HG02852 (cell line): ENCODE results near the gene GOLPH3L.
"Not testable (repeated sequence)": the region's sequence is repeated elsewhere in the genome, so short reads cannot be mapped to it uniquely, and the experiment has no call there.

Source experiments
- ATAC-seq: cut with Tn5 transposase; IDR thresholded peaks from one replicate; pipeline ENCODE4 v1.9.1; 2021; ENCODE audit warnings: mild to moderate bottlenecking, moderate library complexity; ENCODE audit not compliant: unreplicated experiment

GOLPH3L gene

DNA sequence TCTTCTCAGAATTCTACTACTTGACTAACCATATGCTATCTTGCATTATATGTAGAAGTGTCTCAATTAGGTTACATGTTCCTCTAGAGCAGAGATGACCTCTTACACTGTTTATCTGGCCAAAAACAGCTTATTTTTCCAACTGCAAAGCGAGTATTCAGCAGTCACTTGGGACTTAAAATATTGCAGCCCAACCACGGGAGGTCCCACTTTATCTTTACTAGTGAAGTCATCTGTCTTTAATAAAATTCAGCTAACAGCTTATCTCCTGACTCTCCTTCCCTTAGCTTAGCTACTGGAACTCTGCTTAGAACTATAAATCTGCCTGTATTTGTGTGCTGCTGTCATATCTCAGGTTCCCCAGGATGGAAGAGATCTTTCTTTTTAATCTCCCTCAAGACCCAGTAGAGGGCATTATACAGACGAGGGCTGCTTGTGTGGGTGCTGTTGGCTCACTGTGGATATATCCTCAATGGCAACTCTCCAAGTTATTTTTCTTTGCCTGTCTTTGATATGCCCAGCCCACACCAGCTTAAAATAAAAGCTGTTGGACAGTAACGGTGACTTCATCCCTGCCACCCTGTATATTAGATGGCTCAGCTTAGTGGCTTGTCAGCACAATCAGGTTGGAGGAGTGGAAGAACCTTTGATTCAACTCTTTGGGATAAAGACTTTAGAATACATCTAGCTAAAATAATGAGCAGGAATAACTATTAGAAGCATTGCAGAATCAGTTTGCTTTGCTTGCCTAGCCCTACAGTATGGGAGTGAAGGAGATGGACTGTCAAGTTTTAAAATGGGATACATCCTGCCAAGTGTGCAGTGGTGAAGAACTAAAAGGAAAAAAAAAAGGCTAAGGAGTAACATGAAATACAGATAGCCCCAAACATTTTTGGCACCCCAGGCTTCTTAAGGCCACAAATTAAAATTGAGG is 77.1 kb downstream of the GOLPH3L start:
- no peak for ATAC-seq

DNA sequence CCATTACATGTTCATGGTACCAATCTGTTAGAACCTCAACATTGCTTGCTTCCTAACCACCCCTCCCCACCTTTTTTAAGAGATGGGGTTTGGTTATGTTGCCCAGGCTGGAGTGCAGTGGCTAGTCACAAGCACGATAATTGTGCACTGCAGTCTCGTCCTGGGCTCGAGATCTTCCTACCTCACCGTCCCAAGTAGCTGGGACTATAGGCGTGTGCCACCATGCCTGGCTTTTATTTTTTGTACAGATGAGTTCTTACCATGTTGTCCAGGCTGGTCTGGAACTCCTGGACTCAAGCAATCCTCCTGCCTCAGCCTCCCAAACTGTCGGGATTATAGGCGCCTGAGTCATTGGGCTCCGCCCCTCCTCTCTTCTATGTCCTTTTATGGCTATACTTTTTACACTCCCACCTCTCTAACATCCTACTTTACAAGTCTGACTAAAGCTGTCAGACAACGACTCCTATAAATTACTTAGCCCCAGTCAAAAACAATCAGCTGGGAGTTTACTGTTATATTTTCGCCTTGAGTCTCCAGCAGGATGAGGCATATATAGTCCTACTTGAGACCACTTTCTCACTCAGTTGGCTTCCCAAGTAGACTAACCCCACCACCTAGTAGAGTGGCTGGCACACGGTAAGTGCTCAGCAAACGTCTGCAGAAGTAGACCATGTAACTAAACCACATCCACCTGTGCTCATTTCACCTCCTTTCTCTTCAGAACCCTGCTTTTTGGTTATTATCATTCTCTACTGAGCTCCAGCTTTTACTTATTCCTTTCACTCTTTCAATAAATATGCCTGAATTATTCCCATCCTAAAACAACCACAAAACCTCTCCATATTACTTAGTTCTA is 81.4 kb downstream of the GOLPH3L start:
- ATAC-seq = no peak

DNA sequence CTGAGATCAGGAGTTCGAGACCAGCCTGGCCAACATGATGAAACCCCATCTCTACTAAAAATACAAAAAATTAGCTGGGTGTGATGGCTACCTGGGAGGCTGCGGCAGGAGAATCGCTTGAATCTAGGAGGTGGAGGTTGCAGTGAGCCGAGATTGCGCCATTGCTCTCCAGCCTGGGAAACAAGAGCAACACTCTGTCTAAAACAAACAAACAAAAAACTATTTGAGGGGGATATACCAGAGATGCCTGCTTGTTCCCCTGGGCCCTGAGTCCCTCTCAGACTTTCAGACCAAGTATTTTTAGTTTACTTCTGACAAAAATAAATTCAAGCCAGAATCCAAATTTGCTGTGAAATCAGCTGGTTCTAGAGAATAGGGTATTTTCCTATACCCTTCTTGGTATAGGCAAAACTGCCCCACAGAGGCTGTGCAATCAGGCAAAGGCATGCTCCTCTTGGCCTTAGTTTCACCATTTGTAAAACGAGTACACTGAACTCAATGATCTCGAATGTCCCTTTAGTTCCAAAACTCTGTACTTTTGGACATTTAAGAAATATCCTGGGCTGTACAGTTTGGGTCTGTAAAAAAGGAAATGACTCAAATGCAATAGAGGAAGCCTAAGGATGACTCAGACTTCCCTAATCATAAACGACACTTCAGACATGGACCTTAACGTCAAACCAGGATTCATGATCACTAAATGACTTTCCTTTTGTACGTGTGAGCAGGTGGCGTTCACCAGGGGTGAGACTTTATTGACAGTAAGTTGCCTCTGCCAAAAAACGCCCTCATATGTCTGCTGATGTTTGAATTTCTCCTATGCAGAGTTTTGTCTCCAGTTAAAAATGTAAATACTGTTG is 83.7 kb downstream of the GOLPH3L start:
- peak; percentile 45 for ATAC-seq

DNA sequence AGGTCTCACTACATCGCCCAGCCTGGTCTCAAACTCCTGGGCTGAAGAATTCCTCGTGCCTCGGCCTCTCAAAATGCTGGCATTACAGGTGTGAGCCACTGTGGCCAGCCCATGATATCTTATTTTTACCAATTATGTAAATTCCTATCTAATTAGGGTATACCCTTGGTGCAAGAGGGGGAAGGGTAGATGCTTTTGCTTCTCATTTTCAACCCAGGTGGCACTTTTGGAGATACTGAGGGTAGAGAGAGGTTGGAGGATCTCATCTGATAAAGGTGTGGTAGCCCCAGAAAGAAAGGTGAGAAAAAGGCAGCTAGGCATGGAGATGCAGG is 85.0 kb downstream of the GOLPH3L start:
- ATAC-seq = no peak

DNA sequence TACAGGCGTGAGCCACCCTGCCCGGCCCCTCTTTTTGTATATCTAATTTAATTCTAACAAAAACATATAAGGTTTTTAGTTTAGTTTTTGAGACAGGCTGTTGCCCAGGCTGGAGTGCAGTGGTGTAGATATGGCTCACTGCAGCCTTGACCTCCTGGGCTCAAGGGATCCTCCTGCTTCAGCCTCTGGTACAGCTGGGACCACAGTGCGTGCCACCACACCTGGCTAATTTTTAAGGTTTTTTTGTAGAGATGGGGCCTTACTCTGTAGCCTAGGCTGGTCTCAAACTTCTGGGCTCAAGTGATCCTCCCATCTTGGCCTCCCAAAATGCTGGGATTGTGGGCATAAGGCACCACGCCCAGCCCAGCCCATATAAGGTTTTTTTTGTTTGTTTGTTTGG is 86.4 kb downstream of the GOLPH3L start:
- no peak for ATAC-seq

DNA sequence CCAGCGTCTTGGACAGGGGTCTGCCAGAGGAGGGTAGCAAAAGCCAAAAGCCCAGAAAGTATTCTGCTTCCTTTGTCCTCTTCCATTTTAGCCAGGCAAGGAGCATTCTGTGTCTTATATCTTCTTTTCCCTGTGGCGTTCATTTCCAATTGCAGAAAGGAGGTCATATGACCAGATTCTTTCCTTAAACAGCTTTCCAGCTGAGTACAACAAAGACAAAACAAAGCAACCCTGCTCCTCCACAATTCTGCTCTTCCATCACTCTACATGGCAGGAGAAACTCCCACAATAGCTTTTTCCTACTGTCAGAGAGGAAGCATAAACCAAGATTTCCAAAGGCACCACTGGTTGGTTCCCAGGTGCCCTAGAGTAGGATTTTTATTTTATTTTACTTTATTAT is 87.2 kb downstream of the GOLPH3L start:
- ATAC-seq = no peak

DNA sequence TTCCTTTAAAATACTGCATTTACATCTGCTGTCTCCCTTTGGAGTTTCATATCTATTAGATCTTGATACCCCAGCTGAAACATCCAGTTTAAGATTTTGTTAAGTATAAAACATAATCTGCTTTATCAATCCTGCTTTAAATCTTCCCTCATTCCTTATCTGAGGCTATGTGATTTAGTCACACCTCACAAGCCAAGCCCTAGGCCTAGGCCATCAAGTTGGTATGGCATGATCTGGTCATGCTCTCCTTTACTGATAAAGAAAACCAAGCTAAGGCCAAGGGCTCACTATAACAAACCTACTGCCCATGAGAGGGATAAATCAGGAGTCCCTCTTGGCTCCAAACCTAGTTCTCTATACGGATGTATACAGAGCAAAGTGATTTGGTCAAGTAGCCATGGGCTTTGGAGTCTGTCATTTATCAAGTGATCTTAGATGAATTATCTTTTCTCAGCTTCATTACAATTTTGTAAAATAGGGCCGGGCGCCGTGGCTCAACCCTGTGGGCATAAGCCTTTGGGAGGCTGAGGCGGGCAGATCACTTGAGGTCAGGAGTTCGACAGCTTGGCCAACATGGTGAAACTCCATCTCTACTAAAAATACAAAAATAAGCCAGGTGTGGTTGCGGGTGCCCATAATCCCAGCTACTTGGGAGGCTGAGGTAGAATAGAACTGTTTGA is 90.4 kb downstream of the GOLPH3L start:
- no peak for ATAC-seq

DNA sequence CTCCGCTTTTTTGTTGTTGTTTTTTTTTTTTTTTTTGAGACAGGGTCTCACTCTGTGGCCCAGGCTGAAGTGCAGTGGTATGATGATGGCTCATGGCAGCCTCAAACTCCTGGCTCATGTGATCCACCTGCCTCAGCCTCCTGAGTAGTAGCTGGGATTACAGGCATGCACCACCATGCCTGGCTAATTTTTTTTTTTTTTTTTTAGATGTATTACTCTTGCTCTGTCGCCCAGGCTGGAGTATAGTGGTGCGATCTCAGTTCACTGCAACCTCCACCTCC is 91.6 kb downstream of the GOLPH3L start:
- not testable (repeated sequence) for ATAC-seq

DNA sequence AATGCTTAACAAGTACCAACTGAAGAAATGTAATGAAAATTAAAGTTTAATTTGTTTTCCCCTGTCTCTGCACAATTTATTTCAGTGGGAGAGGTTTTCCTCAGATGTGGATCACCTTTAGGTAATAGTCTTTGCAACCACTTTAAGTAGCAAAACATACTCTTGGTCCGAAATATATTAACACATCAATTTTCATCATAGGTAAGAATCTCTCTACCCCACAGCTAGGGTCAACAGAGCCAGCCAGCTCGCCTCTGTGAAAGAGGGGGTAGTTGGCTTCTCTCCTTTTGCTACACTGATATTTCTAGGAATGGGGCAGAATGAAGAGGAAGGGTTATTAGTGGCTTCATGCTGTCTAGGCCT is 92.7 kb downstream of the GOLPH3L start:
- ATAC-seq = no peak

DNA sequence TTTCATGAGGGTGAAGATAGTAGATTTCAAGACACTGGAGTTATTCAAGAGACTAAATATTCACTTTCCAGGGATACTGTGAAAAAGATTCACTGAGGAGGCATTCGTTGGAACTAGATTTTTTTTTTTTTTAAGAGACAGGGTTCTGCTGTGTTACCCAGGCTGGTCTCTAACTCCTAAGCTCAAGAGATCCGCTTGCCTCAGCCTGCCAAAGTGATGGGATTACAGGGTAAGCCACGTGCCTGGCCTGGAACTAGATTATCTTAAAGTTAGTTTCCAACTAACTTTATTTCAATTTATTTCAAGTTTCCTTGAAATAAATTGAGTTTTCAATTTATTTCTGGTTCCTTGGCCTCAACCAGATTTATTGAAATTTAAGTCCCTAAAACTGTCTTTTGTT is 93.2 kb downstream of the GOLPH3L start:
- no peak for ATAC-seq

DNA sequence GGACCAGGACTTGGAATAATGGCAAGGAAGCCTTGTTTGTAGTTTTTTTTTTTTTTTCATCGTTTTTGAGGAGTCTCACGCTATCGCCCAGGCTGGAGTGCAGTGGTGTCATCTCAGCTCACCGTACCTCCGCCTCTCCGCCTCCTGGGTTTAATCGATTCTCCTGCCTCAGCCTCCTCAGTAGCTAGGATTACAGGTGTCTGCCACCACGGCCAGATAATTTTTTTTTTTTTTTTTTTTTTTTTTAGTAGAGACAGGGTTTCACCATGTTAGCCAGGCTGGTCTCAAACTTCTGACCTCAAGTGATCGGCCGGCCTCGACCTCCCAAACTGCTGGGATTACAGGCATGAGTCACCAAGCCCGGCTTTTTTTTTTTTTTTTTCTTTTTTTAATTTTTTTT is 94.6 kb downstream of the GOLPH3L start:
- not testable (repeated sequence) for ATAC-seq

DNA sequence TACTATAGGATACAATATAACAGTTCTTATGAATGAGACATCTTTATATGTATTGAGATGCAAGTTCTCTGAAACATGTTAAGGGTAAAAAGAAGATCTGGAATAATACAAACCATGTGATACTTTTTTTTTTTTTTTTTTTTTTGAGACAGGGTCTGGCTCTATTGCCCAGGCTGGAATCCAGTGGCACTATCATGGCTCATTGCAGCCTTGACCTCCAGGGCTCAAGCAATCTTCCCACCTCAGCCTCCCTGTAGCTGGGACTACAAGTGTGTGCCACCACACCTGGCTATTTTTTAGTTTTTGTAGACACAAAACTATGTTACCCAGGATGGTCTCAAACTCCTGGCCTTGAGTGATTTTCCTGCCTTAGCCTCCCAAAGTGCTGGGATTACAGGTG is 95.4 kb downstream of the GOLPH3L start:
- no peak for ATAC-seq

DNA sequence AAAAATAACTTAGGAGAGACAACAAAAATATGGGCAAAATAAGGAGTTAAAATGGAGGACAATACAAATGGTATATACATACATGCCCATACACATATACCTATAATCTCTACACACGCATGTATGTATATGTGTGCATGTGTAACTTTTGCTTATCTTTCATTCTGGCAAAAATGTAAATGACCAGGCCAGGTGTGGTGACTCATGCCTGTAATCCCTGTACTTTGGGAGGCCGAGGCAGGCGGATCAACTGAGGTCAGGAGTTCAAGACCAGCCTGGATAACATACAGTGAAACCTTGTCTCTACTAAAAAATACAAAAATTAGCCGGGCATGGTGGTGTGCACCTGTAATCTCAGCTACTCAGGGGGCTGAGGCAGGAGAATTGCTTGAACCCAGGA is 98.6 kb downstream of the GOLPH3L start:
- not testable (repeated sequence) for ATAC-seq

DNA sequence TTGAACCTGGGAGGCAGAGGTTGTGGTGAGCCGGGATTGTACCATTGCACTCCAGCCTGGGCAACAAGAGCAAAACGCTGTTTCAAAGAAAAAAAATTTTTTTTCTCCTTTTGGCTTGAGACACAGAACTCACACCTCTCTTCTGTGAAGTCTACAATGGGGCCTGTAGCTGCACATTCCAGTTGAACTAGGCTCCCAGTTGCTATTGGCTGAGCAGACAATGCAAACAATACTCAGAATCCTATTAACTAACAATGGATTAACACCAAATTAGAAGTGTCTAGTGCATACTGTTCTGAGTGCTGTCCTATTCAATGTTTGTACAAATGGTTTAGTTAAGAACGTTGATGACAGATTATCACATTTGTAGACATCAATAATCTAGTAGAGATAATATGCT is 100.0 kb downstream of the GOLPH3L start:
- ATAC-seq = no peak
